ENCODE measurements around the gene NES.

Gene NES

GRCh38 chr1:156705918-156706656 is 28.9 kb upstream of the NES start:
- in situ Hi-C loops (cut with MboI; ENCODE audit: low pct_unique_long_range_greater_than_20kb, low sequenced_read_pairs) = no loop called here
- DNase-seq = peak; percentile 83

DNA sequence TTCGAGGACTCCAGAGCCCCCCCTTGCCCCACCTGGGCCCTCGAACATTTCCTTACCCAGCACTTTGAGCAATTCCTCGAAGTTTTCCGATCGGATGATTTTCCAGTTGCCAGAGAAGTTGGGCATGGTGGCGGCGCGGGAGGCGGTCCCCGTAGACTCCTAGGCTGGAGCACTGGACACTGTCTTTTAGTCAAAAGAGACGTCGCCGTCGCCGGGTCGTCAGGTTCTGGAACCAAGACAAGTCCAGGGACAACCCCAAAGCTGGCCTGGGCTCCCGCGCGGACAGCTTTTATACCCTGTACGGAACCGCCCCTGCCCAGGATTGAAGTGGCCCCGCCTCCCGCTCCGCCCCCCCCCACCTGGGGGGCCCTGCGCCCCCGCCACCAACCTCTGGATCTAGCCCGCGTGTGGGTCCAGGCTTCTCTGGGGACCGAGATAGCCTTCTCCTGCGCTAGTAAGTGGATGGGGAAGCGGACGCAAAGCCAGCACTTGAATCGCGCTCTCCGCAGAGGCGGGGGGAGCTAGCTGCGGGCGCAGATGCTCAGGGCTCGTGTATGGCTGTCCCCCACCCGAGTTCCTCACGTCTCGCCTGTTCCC is 28.2 kb upstream of the NES start, which contains the start of gene CRABP2:
Gene CRABP2, minus strand, starts transcription at position 263 of the 597 bp plus-strand sequence. Its CDS starts 137 bp downstream, at position 126.
- no peak for DNase-seq
- in situ Hi-C loops (cut with MboI; ENCODE audit: low pct_unique_long_range_greater_than_20kb, low sequenced_read_pairs) = no loop called here

DNA sequence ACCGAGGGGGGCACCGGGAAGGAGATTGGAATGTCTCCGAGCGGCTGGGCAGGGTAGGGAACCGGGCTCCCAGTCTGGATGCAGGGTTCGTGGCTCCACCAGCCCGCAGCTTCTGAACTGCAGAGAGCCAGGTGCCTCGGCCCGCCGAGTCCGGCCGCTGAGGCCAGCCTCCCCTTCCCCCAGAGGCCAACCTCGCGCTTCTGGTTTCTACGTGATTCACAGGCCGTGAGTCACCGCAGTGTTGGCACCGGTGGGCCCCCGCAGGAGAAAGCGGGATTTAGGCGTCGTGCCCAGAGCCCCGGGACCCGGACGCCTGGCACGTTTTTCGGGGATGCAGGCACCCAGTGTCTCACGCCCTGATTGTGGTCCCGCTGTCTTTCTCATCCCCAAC is 27.7 kb upstream of the NES start:
- in situ Hi-C loops (cut with MboI; ENCODE audit: low pct_unique_long_range_greater_than_20kb, low sequenced_read_pairs) = no loop called here
- DNase-seq = no peak

- in situ Hi-C loops (cut with MboI; ENCODE audit: low pct_unique_long_range_greater_than_20kb, low sequenced_read_pairs) = no loop called here
- DNase-seq = no peak
Measured at GRCh38 chr1:156704166-156704711, 27.0 kb upstream of the NES start.

DNA sequence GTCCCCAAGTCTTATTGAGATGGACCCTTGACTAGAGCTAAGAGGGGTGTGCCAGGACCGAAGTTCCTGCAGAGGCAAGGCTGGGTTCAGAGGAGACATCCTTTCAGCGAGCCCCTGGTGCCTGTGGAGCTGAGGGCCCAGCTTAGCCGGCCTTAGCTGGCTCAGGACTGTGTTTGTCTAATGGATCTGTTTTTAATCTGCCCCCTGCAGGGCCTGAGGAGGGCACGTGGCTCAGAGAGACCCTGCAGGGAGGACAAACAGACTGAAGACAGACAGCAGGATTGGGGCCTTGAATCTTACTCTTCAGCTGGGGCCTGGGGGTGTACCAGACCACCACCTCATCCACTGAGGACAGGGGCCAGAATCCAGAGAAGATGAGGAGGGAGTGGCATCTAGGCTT is 26.5 kb upstream of the NES start:
- DNase-seq = no peak
- in situ Hi-C loops (cut with MboI; ENCODE audit: low pct_unique_long_range_greater_than_20kb, low sequenced_read_pairs) = no loop called here

- in situ Hi-C loops (cut with MboI; ENCODE audit: low pct_unique_long_range_greater_than_20kb, low sequenced_read_pairs) = no loop called here
- no peak for DNase-seq
Measured at GRCh38 chr1:156703336-156703735, 26.1 kb upstream of the NES start.

DNA sequence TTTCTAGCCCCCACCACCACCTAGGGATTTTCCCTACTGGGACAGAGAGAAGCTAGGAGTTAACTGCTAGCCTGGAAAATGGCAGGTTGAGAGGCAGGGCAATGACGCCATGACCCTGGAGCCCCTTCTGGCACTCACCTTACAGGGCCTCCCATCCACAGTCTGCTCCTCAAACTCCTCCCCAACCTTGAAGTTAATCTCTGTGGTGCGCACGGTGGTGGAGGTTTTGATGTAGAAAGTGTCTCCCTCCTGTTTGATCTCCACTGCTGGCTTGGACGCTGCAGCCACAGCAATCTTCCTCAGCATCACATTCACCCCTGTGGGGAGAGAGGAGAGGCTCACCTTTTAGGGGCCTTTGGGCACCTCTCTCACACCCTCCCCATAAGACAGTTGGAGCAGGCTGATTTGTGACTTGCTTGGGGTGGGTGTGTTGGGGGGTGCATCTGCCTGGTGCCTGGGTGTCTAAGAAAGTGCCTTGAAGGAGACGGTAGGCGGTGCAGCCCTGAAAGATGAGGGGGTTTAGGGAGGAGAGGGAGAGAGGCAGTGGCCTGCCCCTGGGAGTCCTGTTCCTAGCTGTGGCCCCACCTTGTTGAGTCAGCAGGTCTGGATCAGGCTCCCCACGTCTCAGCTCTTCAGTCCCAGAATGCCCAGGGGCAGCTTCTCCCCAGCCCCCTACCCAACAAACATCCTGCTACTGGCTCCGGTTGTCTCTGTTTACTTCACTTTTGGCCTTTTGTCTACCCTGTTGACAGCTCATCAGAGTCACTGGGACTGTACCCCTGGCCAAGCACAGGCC is 23.7 kb upstream of the NES start:
- DNase-seq = no peak
- in situ Hi-C loops (cut with MboI; ENCODE audit: low pct_unique_long_range_greater_than_20kb, low sequenced_read_pairs) = no loop called here

GRCh38 chr1:156698995-156699394 is 21.8 kb upstream of the NES start:
- DNase-seq = no peak
- in situ Hi-C loops (cut with MboI; ENCODE audit: low pct_unique_long_range_greater_than_20kb, low sequenced_read_pairs) = no loop called here

- in situ Hi-C loops (cut with MboI; ENCODE audit: low pct_unique_long_range_greater_than_20kb, low sequenced_read_pairs) = no loop called here
- DNase-seq = no peak
Measured at GRCh38 chr1:156697481-156697880, 20.3 kb upstream of the NES start.

DNA sequence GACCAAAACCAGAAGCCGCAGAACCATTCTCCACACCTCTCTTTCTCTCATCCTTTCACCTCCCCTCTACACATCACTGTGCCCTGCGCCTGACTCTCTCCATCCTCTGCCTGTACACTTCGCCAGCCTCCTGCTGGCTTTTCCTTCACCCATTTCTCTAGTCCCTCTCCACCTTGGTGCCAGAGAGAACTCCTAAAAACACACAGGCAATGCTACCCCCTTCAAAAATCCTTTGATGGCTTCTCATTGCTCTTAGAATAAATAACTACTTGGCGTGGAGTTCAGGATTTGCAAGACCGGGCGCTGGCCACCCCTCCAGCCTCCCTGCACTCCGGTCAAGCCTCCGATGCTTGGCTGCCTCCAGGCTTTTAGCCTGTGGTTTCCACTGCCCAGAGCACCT is 19.5 kb upstream of the NES start:
- DNase-seq = no peak

DNA sequence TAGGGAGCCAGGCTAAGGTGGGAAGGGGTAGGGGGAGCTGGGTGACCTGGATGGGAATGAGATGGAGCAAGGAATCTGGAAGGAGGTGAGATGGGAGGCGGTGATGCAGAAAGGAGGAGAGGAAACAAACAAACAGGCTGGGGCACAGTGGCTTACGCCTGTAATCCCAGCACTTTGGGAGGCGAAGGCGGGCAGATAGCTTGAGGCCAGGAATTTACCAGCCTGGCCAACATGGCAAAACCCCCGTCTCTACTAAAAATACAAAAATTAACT is 17.4 kb upstream of the NES start:
- DNase-seq = no peak
- in situ Hi-C loops (cut with MboI; ENCODE audit: low pct_unique_long_range_greater_than_20kb, low sequenced_read_pairs) = no loop called here

More for the DNA sequence above, 19.5 kb upstream of the NES start:
- in situ Hi-C loops (cut with MboI; ENCODE audit: low pct_unique_long_range_greater_than_20kb, low sequenced_read_pairs) = no loop called here

DNA sequence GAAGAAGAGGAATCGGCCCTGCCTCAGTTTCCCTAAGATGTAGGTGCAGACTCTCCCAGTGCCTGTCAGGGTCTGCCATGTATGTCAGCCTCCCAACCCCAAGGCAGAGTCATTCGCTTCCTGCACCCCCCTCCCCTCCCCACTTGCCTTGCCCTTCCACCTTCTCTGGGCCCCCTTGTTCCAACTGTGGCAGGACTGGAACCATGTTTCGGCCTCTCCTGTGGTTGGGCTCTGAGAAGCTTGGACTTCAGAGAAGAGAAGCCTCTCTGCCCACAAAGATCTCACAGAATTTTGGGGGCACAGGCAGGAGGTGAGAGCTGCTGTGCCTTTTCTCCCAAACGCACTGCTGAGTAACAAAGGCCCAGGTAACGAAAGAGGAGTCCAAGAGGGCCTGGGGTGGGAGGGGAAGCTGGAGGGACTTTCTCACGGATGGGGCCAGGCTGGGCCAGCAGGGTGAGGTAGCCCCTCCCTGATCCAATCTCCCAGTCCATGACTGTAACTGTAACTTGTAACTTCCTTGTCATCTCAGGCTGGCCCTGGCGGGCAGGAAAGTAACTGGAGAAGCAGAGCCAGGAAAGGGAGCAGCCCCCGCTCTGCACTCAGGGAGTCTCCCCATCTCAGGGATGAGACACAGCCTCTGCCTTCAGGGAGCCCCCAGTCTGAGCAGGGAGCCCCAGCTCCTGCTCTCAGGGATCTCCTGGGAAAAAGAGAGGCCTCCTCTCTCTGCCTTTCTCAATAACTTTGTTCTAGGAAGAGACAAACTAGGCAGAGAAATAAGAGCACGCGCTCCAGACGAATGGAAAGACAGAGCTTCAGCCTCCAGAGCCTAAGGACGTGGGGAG is 16.9 kb upstream of the NES start:
- in situ Hi-C loops (cut with MboI; ENCODE audit: low pct_unique_long_range_greater_than_20kb, low sequenced_read_pairs) = no loop called here
- peak; percentile 27 for DNase-seq

DNA sequence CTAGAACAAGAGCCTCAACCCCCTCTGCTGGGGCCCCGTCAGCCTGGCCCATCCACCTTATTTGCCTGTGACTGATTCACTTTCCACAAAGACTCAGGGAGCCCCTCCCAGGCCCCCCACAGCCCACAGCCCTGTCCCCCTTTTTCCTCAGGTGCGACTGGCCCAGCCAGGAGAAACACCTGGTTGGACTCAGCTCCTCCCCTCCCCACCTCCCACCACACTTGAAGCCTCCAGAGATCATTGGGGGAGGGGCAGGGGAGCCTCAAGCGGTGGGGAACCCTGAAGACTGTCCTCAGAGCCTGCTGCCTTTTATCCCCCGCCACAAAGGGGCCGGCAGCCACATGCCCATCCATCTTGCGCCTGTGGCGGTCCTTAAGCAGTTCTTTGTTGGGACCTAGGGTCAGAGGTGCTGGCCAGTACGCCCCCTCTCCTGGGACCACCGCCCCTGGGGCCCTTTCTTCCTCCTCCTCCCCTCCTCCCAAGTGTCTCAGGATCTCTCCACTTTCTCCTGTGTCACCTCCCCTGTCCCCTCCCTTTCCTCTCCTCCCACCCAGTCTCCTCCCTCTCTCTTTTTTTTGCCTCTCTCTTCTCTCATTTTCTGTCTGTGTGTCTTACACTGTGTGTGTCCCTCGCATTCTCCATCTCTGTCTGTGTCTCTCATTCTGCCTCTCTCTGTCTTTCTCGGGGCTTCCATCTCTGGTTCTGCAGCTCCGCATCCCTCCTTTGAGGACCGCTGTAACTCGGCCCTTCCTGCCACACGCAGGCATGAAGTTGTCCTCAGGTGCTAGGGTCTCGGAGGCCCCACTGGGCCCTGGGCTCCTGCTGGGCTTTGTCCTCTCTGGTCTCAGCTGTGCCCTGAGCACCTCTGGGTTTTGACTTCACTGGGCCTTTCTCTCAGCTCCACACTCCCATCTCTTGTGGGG is 16.0 kb upstream of the NES start:
- DNase-seq = peak; percentile 55
- in situ Hi-C loops (cut with MboI; ENCODE audit: low pct_unique_long_range_greater_than_20kb, low sequenced_read_pairs) = no loop called here

GRCh38 chr1:156692441-156692924 is 15.3 kb upstream of the NES start:
- DNase-seq = no peak
- in situ Hi-C loops (cut with MboI; ENCODE audit: low pct_unique_long_range_greater_than_20kb, low sequenced_read_pairs) = no loop called here

DNA sequence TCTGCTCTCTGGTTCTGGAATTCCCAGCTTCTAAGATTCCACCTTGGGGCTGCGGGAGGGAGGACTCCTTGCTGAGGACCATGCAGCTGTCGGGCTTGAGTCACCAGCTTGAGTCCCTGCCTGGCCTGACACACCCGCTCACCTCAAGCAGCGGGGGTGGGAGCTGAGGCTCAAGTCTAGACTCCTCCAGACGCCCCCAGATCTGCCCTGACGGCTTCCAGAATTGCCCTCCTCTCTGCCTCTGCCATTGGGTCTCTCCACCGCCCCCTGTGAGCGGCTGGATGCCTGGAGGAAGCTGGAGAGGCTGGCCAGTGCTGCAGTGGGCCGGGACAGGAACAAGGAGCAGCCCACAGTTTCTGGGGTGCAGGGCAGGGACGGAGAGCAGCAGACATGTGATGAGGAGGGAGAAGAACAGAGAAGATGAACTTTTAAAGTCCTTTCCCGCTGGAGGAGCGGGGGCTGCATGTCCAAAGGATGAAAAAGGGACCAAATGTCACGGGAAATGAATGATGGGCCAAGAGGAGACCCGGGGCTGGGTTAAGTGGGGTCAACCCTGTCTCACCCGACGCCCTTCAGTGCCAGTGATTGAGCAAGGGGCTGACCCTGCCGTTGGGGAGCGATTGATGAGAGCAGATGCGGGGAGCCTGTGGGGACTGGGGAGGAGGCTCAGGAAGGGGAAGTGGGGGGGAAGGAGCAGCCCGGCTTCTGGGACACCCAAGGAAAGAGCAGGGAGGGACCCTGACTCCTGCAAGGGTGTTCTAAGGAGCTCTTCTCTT is 14.6 kb upstream of the NES start:
- in situ Hi-C loops (cut with MboI; ENCODE audit: low pct_unique_long_range_greater_than_20kb, low sequenced_read_pairs) = no loop called here
- no peak for DNase-seq

DNA sequence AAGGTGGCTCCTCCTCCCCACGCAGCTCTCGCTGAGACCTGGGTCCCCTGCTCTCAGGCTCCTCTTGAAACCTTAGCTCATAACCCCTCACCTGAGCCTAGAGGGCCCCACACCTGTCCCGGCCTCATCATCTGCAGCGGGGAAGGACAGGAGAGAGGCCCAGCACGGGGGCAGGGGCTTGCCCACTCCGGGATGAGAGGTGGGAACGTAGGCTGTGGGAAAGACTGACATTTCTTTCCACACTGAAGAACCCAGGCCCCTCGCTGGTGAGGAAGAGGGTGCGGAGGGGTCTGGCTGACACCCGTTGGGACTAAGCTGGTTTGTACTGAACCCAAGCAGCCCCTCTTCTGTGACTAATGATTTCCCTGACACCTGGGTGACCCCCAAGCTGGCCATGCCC is 14.0 kb upstream of the NES start:
- in situ Hi-C loops (cut with MboI; ENCODE audit: low pct_unique_long_range_greater_than_20kb, low sequenced_read_pairs) = no loop called here
- DNase-seq = no peak

- in situ Hi-C loops (cut with MboI; ENCODE audit: low pct_unique_long_range_greater_than_20kb, low sequenced_read_pairs) = no loop called here
- no peak for DNase-seq
Measured at GRCh38 chr1:156690675-156691036, 13.4 kb upstream of the NES start.

Measured in KBM-7 (cell line).